Uterus (tissue), 4 donors: Measurements from ENCODE around the gene UBE2D4. TPM values are rescaled to one million over a fixed set of nuclear protein-coding genes. Genes with fewer than 3 reads are reported as not detected.
A peak's percentile ranks its signal among the peaks of the same experiment; 100 is the strongest.

Experiments
- DNase-seq, 2 donors: peaks; one replicate each; pipeline ENCODE4 v3.0.0-alpha.2; 2019 to 2020
- H3K27ac ChIP-seq, 2 donors: fragments of 200-600 bp; sonication (generic); 1 replicate in 1 of 2; 2 replicates in 1 of 2; pipeline ENCODE4 v1.5.1; 2016 to 2018
- H3K27me3 ChIP-seq, 2 donors: fragments of 200-600 bp; sonication (generic); one replicate each; pipeline ENCODE4 v1.5.1; 2018 to 2019; ENCODE audit warnings: control low read depth in 1 of 2
- H3K36me3 ChIP-seq, 2 donors: fragments of 200-600 bp; sonication (generic); one replicate each; pipeline ENCODE4 v1.5.1; 2019; ENCODE audit warnings: control low read depth in 1 of 2
- H3K4me1 ChIP-seq, 2 donors: fragments of 200-600 bp; sonication (generic); one replicate each; pipeline ENCODE4 v1.5.1; 2018 to 2019; ENCODE audit warnings: control low read depth in 1 of 2
- H3K4me3 ChIP-seq, 2 donors: fragments of 200-600 bp; sonication (generic); 1 replicate in 1 of 2; 2 replicates in 1 of 2; pipeline ENCODE4 v1.5.1; 2018 to 2019; ENCODE audit warnings: mild to moderate bottlenecking in 1 of 2
- H3K9me3 ChIP-seq, 2 donors: fragments of 200-600 bp; sonication (generic); one replicate each; pipeline ENCODE4 v1.5.1; 2019; ENCODE audit warnings: control low read depth in 1 of 2
- CTCF ChIP-seq, 4 experiments: fragments of 200-600 bp in 2 of 4; fragments of 450-650 bp in 2 of 4; sonication (generic) in 2 of 4; IDR thresholded peaks; one replicate each; pipeline ENCODE4 v1.5.1; 2016 to 2019; ENCODE audit warnings: antibody characterized with exemption in 4 of 4, mild to moderate bottlenecking in 2 of 4, moderate library complexity in 1 of 4
- POLR2A ChIP-seq, 2 donors: fragments of 450-650 bp; IDR thresholded peaks; one replicate each; pipeline ENCODE4 v1.6.1; 2016; ENCODE audit warnings: antibody characterized with exemption in 2 of 2, mild to moderate bottlenecking in 1 of 2, moderate library complexity in 1 of 2
- intact Hi-C: fragments of 100-400 bp; cut with DNase I; formaldehyde crosslinking; loops from one replicate; pipeline ENCODE4 v1.15.1; 2023; ENCODE audit warnings: low total_unique reads
- total RNA-seq, 4 donors: library from RNA; depleted of rRNA in 3 of 4; stranded (reverse); fragments of >200 nt in 3 of 4; gene quantifications; one replicate each; pipeline versions ENCODE4 v1.1.0 to v1.2.4, GENCODE V29; 2014 to 2023
- donor health status: DM: yes; HTN: yes; CAD: no.

The UBE2D4 gene
- total RNA-seq, 4 donors from 2014 or later: 5.1 to 23.8 (median 16.5) TPM

GRCh38 chr7:43914795-43915194, 11.4 kb upstream of the UBE2D4 start:
- Histone ChIP-seq H3K9me3 (no peaks in the 10 kb centered on the region), H3K36me3 (no peaks in the 10 kb centered on the region), H3K27ac (no peak overlapping the region), H3K4me3 (no peak overlapping the region), H3K4me1 (no peaks in the 10 kb centered on the region), H3K27me3 (no peaks in the 10 kb centered on the region)
- no peak for TF ChIP-seq CTCF (IDR thresholded peaks at IDR 0.05)
- intact Hi-C loops: no loop called here
- DNase-seq: no peak

GRCh38 chr7:43915907-43916306, 10.3 kb upstream of the UBE2D4 start:
- Histone ChIP-seq H3K36me3 (no peaks in the 10 kb centered on the region), H3K4me1 (no peaks in the 10 kb centered on the region), H3K27ac (no peak overlapping the region), H3K9me3 (no peaks in the 10 kb centered on the region), H3K27me3 (no peaks in the 10 kb centered on the region), H3K4me3 (no peak overlapping the region)
- DNase-seq: no peak
- intact Hi-C loops: no loop called here
- TF ChIP-seq POLR2A (IDR thresholded peaks at IDR 0.05): no peak
- TF ChIP-seq CTCF (IDR thresholded peaks at IDR 0.05): no peak

- Histone ChIP-seq H3K27ac (no peak overlapping the region), H3K4me1 (no peaks in the 10 kb centered on the region), H3K9me3 (no peaks in the 10 kb centered on the region), H3K27me3 (no peaks in the 10 kb centered on the region), H3K4me3 (no peak overlapping the region), H3K36me3 (no peaks in the 10 kb centered on the region)
- DNase-seq: no peak
- intact Hi-C loops: no loop called here
- TF ChIP-seq CTCF (IDR thresholded peaks at IDR 0.05) (no peak), POLR2A (IDR thresholded peaks at IDR 0.05) (no peak)
These were observed 4.8 kb upstream of the UBE2D4 start for GRCh38 chr7:43921423-43921822.

- TF ChIP-seq POLR2A (IDR thresholded peaks at IDR 0.05): no peak
- TF ChIP-seq CTCF (IDR thresholded peaks at IDR 0.05): no peak
- Histone ChIP-seq H3K9me3 (no peaks in the 10 kb centered on the region), H3K36me3 (no peaks in the 10 kb centered on the region), H3K27ac (no peak overlapping the region), H3K4me1 (no peaks in the 10 kb centered on the region), H3K27me3 (no peaks in the 10 kb centered on the region), H3K4me3 (no peak overlapping the region)
- intact Hi-C loops: no loop called here
- DNase-seq: no peak
These were observed 3.5 kb upstream of the UBE2D4 start for GRCh38 chr7:43922726-43923125.

GRCh38 chr7:43926798-43927123, 525 bp downstream of the UBE2D4 start:
- no peaks in the 10 kb centered on the region for H3K36me3 ChIP-seq
- no peak for DNase-seq
- H3K4me1 ChIP-seq: no peaks in the 10 kb centered on the region
- TF ChIP-seq POLR2A (IDR thresholded peaks at IDR 0.05) (no peak), CTCF (IDR thresholded peaks at IDR 0.05) (no peak)
- H3K9me3 ChIP-seq: no peaks in the 10 kb centered on the region
- H3K27me3 ChIP-seq: no peaks in the 10 kb centered on the region
- intact Hi-C loops: no loop called here
- peak overlapping the region; percentile 90 to 93 for H3K27ac ChIP-seq
- H3K4me3 ChIP-seq: peak overlapping the region; percentile 54 to 62
